IPS-20b (cell line): ENCODE measurements around the gene HMG20B.
A peak's percentile ranks its signal among the peaks of the same experiment; 100 is the strongest.

Experiments
- H3K27ac ChIP-seq: one replicate; pipeline ENCODE4 v1.5.1; 2013; ENCODE audit warnings: low read length
- H3K27me3 ChIP-seq: 2 replicates; pipeline ENCODE4 v1.6.1; 2013; ENCODE audit warnings: mild to moderate bottlenecking, low read length, inconsistent platforms; ENCODE audit not compliant: insufficient read depth
- H3K36me3 ChIP-seq: 2 replicates; pipeline ENCODE4 v1.6.1; 2013; ENCODE audit warnings: low read depth, mild to moderate bottlenecking, inconsistent platforms, low read length, moderate library complexity; ENCODE audit not compliant: insufficient read depth
- H3K4me1 ChIP-seq: 2 replicates; pipeline ENCODE4 v1.6.1; 2013; ENCODE audit warnings: mild to moderate bottlenecking, control low read depth, inconsistent platforms, low read length, moderate library complexity; ENCODE audit not compliant: insufficient read depth
- H3K4me3 ChIP-seq: 2 replicates; pipeline ENCODE4 v1.5.1; 2013; ENCODE audit warnings: mild to moderate bottlenecking, low read length, inconsistent platforms
- H3K9ac ChIP-seq: 2 replicates; pipeline ENCODE4 v1.6.1; 2013; ENCODE audit warnings: low read depth, mild to moderate bottlenecking, inconsistent platforms, low read length, moderate library complexity
- H3K9me3 ChIP-seq: 2 replicates; pipeline ENCODE4 v1.6.1; 2013; ENCODE audit warnings: mild to moderate bottlenecking, low read depth, low read length, inconsistent platforms; ENCODE audit not compliant: insufficient read depth

HMG20B gene

GRCh38 chr19:3593156-3593555 lies 20.4 kb downstream of the HMG20B start:
- Histone ChIP-seq H3K9ac (no peak overlapping the region), H3K36me3 (no peaks in the 10 kb centered on the region), H3K9me3 (peaks cover 19% of the 10 kb centered on the region; the same call in 1 of the 2 replicates), H3K27me3 (peaks cover 24% of the 10 kb centered on the region), H3K4me3 (no peak overlapping the region), H3K27ac (no peak overlapping the region), H3K4me1 (no peaks in the 10 kb centered on the region)

GRCh38 chr19:3595521-3596061 lies 22.8 kb downstream of the HMG20B start:
- no peaks in the 10 kb centered on the region for H3K36me3 ChIP-seq
- H3K4me3 ChIP-seq = no peak overlapping the region
- H3K4me1 ChIP-seq = no peaks in the 10 kb centered on the region
- H3K27me3 ChIP-seq = peaks cover 24% of the 10 kb centered on the region
- H3K27ac ChIP-seq = no peak overlapping the region
- H3K9me3 ChIP-seq = peaks cover 15% of the 10 kb centered on the region; the same call in 1 of the 2 replicates
- no peak overlapping the region for H3K9ac ChIP-seq

GRCh38 chr19:3599776-3600187 lies 27.0 kb downstream of the HMG20B start:
- H3K27ac ChIP-seq = no peak overlapping the region
- H3K4me3 ChIP-seq = no peak overlapping the region
- H3K4me1 ChIP-seq = no peaks in the 10 kb centered on the region
- peaks cover 1% of the 10 kb centered on the region; the same call in 1 of the 2 replicates for H3K27me3 ChIP-seq
- H3K9ac ChIP-seq = no peak overlapping the region
- no peaks in the 10 kb centered on the region for H3K9me3 ChIP-seq
- H3K36me3 ChIP-seq = no peaks in the 10 kb centered on the region

- Histone ChIP-seq H3K4me3 (no peak overlapping the region), H3K9ac (no peak overlapping the region), H3K27me3 (peaks cover 14% of the 10 kb centered on the region), H3K27ac (no peak overlapping the region), H3K4me1 (no peaks in the 10 kb centered on the region), H3K36me3 (no peaks in the 10 kb centered on the region), H3K9me3 (no peaks in the 10 kb centered on the region)
Observed at GRCh38 chr19:3601021-3601420, 28.3 kb downstream of the HMG20B start.

GRCh38 chr19:3603121-3603811 lies 30.5 kb downstream of the HMG20B start:
- Histone ChIP-seq H3K9ac (no peak overlapping the region), H3K27me3 (peaks cover 26% of the 10 kb centered on the region), H3K36me3 (no peaks in the 10 kb centered on the region), H3K4me1 (0 out of 2 replicates have a peak, but pooled peaks cover 3% of the 10 kb centered on the region), H3K9me3 (no peaks in the 10 kb centered on the region), H3K4me3 (no peak overlapping the region), H3K27ac (no peak overlapping the region)

- Histone ChIP-seq H3K9me3 (no peaks in the 10 kb centered on the region), H3K4me3 (no peak overlapping the region), H3K36me3 (no peaks in the 10 kb centered on the region), H3K4me1 (0 out of 2 replicates have a peak, but pooled peaks cover 3% of the 10 kb centered on the region), H3K27ac (no peak overlapping the region), H3K27me3 (peaks cover 26% of the 10 kb centered on the region), H3K9ac (no peak overlapping the region)
Observed at GRCh38 chr19:3604227-3604986, 31.7 kb downstream of the HMG20B start.

- Histone ChIP-seq H3K9ac (no peak overlapping the region), H3K4me3 (no peak overlapping the region), H3K36me3 (no peaks in the 10 kb centered on the region), H3K4me1 (0 out of 2 replicates have a peak, but pooled peaks cover 3% of the 10 kb centered on the region), H3K27ac (no peak overlapping the region), H3K9me3 (no peaks in the 10 kb centered on the region), H3K27me3 (peaks cover 26% of the 10 kb centered on the region)
Observed at GRCh38 chr19:3604987-3605343, 32.2 kb downstream of the HMG20B start.

GRCh38 chr19:3605361-3605760 lies 32.6 kb downstream of the HMG20B start:
- Histone ChIP-seq H3K27me3 (peaks cover 26% of the 10 kb centered on the region), H3K4me3 (no peak overlapping the region), H3K9ac (no peak overlapping the region), H3K4me1 (0 out of 2 replicates have a peak, but pooled peaks cover 3% of the 10 kb centered on the region), H3K27ac (no peak overlapping the region), H3K9me3 (no peaks in the 10 kb centered on the region), H3K36me3 (no peaks in the 10 kb centered on the region)

- Histone ChIP-seq H3K27ac (no peak overlapping the region), H3K9ac (no peak overlapping the region), H3K9me3 (no peaks in the 10 kb centered on the region), H3K27me3 (peaks cover 26% of the 10 kb centered on the region), H3K4me3 (no peak overlapping the region; the same call in 1 of the 2 replicates), H3K4me1 (0 out of 2 replicates have a peak, but pooled peaks cover 3% of the 10 kb centered on the region), H3K36me3 (no peaks in the 10 kb centered on the region)
Observed at GRCh38 chr19:3605770-3606169, 33.0 kb downstream of the HMG20B start.

GRCh38 chr19:3606174-3606689 lies 33.5 kb downstream of the HMG20B start:
- 0 out of 2 replicates have a peak, but pooled peaks cover 3% of the 10 kb centered on the region for H3K4me1 ChIP-seq
- no peaks in the 10 kb centered on the region for H3K9me3 ChIP-seq
- H3K4me3 ChIP-seq = peak overlapping the region; percentile 67; the same call in 1 of the 2 replicates
- H3K27ac ChIP-seq = no peak overlapping the region
- H3K27me3 ChIP-seq = peaks cover 26% of the 10 kb centered on the region
- H3K36me3 ChIP-seq = no peaks in the 10 kb centered on the region
- no peak overlapping the region for H3K9ac ChIP-seq

- Histone ChIP-seq H3K4me3 (peak within 1 kb of the TSS; percentile 67), H3K4me1 (0 out of 2 replicates have a peak, but pooled peaks cover 3% of the 10 kb centered on the region), H3K9ac (no peak within 1 kb of the TSS), H3K36me3 (peaks cover 5% of the 10 kb centered on the region; the same call in 1 of the 2 replicates), H3K27me3 (peaks cover 26% of the 10 kb centered on the region), H3K9me3 (no peaks in the 10 kb centered on the region), H3K27ac (no peak within 1 kb of the TSS)
Observed at GRCh38 chr19:3606690-3607289, 34.0 kb downstream of the HMG20B start, which contains the start of gene TBXA2R. Gene TBXA2R, minus strand, starts transcription at chr19:3606875. Its CDS starts 6,241 bp downstream, at chr19:3600634.
